GM21423 (cell line): ENCODE results near the gene ZNF491.
"Not testable (repeated sequence)": the region's sequence is repeated elsewhere in the genome, so short reads cannot be mapped to it uniquely, and the experiment has no call there.

Experiments
- ATAC-seq: cut with Tn5 transposase; IDR thresholded peaks from one replicate; pipeline ENCODE4 v1.9.1; 2021; ENCODE audit warnings: mild to moderate bottlenecking, moderate library complexity; ENCODE audit not compliant: unreplicated experiment

The ZNF491 gene

DNA sequence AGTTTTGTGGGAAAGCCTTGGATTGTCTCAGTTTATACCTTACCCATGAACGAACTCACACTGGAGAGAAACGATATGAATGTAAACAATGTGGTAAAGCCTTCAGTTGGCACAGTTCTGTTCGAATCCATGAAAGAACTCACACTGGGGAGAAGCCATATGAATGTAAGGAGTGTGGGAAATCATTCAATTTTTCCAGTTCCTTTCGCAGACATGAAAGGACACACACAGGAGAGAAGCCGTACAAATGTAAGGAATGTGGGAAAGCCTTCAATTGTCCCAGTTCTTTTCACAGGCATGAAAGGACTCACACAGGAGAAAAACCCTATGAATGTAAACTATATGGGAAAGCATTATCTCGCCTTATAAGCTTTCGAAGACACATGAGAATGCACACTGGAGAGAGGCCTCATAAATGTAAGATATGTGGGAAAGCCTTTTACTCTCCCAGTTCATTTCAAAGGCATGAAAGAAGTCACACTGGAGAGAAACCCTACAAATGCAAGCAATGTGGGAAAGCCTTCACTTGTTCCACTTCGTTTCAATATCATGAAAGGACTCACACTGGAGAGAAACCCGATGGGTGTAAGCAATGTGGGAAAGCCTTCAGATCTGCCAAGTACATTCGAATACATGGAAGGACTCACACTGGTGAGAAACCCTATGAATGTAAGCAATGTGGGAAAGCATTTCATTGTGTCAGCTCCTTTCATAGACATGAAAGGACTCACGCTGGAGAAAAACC lies 8.2 kb downstream of the ZNF491 start:
- ATAC-seq: no peak

DNA sequence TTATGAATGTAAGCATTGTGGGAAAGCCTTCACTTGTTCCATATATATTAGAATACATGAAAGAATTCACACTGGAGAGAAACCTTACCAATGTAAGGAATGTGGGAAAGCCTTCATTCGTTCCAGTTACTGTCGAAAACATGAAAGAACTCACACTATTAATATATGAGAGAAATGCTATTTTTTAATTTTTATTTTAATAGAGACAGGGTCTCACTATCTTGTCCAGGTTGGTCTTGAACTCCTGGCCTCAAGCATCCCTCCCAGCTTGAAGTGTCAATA lies 8.7 kb downstream of the ZNF491 start:
- ATAC-seq: no peak

DNA sequence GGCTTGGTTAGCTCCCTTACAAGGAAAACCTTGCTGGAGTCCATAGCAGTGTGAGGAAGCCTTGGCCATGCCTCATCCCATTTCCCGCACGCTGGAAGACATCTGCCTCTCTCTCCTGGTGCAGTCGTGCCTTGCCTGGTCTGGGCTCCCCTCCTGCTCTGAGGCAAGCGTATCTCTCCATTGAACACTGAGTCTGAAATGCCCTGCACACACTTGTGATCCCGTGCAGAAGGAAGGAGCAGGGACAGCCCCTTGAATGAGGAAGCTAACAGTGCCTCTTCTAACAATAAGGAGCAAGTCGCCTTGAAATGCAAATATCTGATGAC lies 15.3 kb downstream of the ZNF491 start:
- no peak for ATAC-seq

DNA sequence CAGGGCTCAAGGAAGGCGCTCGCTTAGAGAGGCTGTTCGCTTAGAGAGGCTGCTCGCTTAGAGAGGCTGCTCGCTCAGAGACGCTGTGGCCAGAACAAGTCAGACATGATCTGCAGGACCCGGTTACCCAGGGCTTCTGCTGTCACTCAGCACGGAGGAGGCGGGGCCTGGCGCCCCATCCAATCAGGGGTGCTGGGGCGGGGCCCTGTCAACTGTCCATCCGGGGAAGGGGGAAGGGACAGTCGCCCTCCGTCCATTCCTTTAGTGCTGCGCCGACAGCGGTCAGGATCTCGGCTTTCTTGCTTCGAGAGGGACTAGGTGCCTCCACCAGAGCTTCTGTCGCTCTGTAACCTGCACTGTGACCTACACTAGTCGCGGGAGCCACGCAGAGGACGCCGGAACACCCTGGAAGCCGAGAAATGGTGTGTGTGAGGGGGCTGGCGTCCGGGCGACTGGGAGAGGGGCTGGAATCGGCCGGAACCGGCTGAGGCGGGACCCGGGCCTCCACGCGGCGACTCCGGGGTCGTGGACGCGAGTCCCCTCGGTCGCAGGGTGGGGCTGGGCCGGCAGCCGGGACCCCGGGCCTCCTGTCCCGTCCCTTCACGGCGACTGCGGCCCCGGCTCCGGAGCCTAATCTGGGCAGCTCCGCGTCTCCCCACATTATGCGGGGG lies 15.8 kb downstream of the ZNF491 start, which contains the start of gene ZNF440:
Gene ZNF440 (plus strand): TSS at position 245 of the 671 bp plus-strand sequence. CDS start 175 bp downstream, at position 420.
- peak; percentile 99 for ATAC-seq

DNA sequence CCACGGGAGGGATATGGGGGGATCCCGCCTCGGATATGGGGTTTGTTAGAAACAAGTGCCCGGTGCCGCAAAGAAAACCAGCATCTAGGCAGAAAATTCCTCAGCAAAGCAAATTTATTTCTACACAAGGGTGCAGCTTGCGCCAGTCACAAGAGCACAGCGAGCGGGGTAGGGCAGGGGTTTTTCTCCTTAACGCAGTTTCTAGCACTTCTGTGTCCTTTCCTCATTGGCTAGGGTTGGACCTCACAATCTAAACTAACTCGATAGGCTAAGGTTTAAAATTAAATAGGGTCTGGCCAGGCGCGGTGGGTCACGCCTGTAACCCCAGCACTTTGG lies 16.3 kb downstream of the ZNF491 start:
- no peak for ATAC-seq

DNA sequence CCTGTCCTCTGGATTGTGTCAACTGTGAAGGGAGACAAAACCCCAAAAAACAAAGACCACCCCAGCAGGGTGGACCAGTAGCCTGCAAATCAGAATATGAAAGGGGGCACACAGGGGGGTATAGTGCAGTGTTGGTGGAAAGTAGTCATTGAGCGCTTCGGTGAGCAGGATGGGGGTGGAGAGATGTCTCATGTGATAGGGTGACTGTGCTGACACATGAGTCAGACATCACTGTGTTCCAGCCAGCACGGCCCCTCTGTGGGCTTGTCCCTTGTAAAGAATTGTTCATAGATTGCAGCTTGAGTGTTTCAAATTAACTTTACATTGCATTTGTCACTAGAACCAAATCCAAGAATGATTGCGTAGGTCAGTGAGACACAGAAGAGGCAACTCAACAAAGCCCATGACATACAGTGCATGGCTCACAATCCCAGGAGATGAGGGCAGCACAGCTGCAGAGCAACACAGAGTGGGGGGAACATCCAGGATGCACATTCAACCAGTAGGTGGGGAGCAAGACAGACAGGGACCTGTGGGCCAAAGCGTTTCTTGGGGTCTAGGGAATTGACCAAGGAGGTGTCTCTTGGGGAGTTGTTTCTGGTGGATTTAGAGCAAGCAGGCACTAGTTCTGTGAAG lies 23.3 kb downstream of the ZNF491 start:
- no peak for ATAC-seq

DNA sequence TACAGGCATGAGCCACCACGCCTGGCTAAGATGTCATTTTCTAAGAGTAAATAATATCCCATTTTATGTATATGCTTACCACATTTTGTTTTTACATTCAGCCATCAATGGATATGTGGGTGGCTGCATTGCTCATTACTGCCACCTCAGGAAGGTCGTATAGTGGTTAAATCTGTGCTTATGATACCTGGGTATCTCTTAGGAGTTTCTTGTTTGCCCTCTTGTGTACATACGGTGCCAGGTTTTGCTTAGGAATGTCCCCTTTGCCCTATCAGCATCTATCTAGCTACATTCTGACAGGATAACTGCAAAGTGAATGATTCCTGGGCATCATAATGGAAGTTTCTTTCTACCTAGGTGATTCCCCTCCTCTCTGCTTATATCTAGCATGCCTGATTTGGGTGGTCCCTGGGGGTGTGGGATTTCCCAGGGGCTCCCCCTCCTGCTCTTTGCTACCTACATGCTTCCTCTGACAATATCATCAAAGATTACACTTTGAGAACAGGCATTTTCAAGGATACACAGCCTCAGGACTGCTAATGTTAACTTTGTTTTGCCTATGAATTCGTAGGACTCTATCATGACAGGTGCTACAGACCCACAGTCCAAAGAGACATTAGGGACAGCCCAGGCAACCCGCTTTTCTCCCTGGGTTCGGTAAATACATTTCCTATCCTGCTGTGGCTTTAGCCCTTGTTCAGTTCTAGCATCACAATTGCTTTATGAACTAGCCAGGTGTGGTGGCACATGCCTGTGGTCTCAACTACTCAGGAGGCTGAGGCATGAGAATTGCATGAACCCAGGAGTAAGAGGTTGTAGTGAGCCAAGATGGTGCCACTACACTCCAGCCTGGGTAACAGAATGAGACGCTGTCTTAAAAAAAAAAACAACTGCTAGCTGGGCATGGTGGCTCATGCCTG lies 30.9 kb downstream of the ZNF491 start:
- ATAC-seq: not testable (repeated sequence)

DNA sequence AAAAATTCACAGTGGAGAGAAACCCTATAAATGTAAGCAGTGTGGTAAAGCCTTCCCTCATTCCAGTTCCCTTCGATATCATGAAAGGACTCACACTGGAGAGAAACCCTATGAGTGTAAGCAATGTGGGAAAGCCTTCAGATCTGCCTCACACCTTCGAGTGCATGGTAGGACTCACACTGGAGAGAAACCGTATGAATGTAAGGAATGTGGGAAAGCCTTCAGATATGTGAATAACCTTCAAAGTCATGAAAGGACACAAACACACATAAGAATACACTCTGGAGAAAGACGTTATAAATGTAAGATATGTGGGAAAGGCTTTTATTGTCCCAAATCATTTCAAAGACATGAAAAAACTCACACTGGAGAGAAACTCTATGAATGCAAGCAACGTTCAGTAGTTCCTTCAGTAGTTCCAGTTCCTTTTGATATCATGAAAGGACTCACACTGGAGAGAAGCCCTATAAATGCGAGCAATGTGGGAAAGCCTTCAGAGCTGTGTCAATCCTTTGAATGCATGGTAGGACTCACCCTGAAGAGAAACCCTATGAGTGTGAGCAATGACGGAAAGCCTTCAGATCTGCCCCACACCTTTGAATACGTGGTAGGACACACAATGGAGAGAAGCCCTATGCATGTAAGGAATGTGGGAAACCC lies 34.1 kb downstream of the ZNF491 start:
- no peak for ATAC-seq

DNA sequence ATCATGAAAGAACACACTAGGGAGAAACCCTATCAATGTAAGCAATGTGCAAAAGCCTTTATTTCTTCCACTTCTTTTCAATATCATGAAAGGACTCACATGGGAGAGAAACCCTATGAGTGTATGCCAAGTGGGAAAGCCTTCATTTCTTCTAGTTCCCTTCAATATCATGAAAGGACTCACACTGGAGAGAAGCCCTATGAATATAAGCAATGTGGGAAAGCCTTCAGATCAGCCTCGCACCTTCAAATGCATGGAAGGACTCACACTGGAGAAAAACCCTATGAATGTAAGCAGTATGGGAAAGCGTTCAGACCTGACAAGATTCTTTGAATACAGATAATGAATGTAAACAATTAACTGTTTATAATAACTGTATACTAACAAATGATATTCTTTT lies 35.2 kb downstream of the ZNF491 start:
- no peak for ATAC-seq

DNA sequence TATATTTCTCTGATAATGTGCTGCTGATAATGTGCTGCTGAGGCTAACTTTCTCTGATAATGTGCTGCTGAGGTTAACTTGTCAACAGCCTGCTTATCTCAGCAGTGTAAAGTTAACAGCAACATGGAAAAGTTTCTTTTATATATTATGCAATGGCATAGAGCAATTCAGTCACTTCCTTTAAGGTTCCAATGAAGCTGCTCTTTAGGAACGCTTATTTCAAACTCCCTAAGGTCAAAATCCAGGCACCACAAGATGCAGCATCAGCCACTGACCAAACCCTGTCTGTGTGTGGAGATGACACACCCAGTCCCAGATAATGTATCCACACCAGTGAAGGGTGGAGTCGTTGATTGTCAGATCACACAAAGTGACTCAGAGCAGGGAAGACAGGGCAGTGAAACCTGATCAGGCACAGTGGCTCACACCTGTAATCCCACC lies 37.3 kb downstream of the ZNF491 start:
- not testable (repeated sequence) for ATAC-seq

DNA sequence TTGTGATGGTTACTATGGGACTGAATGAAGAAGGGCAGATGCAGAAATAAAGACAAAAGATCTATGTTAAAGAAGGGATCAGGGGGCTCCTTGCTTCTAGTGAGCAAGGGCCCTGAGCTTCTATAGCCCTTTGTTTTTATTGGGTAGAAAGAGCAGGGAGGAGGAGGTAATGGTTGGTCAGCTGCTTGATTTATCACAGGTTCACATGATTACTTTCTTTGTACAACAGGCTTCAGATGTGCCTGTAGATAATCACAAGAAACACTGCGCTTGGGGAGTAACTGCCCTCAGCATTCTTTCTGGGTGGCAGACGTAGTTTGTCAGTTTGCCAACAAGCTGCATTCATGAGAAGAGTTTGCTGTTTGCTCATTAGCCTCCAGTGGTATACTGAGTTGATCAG lies 45.4 kb downstream of the ZNF491 start:
- ATAC-seq: no peak

DNA sequence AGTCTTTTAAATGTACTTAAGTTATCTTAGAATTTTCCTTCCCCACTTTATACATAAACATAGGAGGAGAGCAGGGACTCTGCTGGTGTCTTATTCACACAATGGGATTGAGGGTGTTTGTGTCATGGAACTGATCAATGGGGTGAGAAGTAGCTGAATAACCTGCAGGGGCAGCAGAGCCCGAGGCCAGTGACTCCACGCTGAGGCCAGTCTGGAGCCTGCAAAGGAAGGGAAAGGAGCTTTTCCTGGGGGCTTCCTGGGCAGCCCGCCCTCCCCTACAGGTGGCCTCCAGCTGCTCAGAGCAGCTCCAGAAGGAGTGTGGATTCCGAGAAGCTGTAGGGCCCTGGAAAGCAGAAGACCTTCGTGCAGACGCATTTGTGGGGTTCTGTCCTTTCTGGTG lies 49.3 kb downstream of the ZNF491 start:
- ATAC-seq: not testable (repeated sequence)

DNA sequence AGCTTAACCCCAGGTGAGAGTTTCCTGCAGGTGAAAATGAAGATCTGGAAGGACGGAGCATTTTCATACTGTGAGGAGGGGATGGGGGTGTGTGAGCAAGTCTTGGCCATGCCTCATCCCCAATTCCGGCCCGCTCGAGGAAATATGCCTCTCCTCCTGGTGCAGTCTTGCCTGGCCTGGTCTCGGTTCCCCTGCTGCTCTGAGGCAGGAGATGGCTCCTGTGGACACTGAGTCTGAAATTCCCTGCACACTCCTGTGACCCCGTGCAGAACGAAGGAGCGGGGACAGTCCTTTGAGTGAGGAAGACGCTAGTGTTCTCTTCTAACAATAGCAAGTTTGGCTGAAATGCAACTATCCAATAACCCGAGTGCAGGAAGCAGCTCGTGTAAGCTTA lies 49.9 kb downstream of the ZNF491 start:
- ATAC-seq: no peak

DNA sequence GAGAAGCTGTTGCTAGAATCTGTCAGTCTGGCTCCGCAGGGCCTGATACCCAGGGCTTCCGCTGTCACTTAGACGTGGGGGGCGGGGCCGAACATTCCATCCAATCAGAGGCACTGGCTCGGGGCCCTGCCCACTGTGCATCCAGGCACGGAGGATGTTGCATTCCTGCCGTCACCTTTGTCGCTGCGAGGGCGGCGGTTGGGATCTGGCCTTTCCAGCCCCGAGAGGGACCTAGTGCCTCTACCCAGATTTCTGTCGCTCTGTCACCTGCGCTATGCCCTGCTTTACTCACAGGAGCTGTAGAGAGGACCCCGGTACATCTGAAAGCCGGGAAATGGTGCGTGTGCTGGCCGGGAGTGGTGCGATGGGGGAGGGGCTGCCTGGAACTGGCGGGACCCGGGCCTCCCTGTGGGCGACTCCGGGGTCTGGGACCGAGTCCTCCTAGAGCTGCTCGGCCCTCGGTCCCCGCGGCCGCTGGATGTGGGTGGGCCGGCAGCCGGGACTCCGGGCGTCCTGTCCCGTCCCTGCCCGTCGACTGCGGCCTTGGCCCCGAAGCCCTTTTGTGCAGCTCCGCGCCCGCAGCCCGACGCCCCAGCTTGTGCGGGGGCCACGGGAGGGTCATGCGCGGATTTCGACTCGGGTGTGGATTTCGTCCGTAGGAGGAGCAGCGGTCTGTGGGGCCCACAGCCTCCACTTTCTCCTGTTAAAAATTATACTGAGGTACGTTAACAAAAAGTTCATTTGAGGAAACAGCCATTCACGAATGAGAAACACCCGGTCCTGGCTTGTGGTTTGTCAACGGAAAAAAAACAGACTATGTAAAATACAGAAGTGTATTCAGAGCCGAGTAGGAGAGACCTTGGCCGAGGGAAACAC lies 50.5 kb downstream of the ZNF491 start, which contains the start of gene ZNF439:
Gene ZNF439 (plus strand): TSS at position 133 of the 876 bp plus-strand sequence. CDS start 142 bp downstream, at position 275.
- peak; percentile 90 for ATAC-seq

DNA sequence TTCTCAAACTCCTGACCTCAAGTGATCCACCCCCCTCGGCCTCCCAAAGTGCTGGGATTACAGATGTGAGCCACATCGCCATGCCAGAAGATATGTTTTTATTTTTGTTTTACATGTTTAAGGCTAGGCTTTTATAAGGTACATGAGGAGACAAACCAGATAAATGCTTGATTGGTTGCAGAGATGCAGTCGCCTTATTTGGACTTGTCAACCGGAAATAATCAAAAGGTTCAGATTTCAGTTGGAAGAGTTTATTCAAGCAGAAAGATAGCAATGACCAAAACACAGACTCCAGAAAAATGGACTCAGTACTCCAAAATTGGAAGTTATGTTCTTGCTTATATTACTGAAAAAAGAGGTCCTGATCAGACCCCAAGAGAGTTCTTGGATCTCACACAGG lies 52.0 kb downstream of the ZNF491 start:
- ATAC-seq: not testable (repeated sequence)

DNA sequence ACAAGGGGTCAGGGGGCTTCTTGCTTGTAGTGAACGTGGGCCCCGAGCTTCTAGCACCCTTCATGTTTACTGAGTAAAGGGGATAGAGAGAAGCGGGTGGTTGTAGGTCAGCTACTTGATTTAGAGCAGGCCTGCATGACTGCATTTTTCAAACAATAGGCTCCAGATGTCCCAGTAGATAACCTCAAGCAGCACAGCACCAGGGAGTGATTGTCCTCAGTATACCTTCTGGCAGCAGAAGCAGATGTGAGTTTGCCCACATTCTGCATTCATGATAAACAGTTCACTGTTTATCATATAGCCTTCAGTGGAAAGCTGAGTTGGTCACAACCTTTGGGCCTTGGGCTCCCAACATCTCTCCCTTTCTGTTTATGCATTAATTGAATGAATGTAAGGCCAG lies 55.0 kb downstream of the ZNF491 start:
- no peak for ATAC-seq

DNA sequence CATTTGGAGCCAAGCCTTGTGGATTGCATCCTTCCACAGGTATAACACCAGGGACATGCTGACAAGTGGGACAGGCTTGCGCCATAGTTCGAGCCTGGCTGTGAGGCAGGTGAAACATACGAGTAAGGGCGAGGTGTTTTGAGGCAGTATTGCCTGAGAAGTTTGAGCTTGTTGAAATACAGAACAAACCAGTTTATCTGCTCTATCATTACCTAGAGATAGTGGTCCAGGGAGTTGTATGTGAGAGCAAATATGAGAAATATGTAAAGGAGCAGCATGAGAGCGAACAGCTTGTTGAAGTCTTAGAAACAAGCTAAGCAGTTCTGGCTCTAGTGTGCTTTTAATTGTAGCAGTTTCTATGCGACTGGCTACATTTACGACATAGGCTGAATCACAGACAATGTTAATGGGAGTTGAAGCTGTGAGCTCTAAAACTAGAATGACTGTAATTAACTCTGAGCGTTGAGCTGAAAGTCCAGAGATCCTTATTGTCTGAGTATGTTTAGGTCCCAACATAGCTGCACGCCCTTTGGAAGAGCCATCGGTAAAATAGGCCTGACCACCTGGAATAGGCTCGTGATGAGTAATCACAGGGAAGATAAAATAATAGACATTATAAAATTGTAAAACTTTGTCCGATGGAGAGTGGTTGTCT lies 58.4 kb downstream of the ZNF491 start:
- no peak for ATAC-seq
